GM18526 (cell line): Measurements from ENCODE around the gene MPP2.

Experiments
- POLR2A ChIP-seq: IDR thresholded peaks from 3 replicates; pipeline ENCODE4 v1.6.1; 2011; ENCODE audit not compliant: insufficient read length; ENCODE audit errors: extremely low read depth

The MPP2 gene

DNA sequence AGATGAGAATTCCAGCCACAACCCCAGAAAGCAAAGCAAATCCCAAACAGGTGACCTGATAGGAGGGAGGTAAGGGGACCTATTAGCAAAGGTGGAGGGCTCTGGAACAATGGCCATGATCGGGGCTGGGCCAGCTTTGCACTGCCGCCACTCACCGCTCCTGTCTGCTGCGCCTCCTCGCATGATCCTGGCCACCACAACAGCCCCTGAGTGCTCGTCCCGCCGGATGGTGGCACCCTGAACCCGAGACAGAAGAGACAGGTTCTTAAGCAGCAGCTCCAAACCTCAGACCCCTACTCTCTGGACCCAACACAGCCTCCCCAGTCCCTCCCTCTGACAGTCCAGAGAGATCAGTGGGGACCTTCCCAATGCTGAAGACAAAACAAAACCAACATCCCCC, 79.7 kb downstream of the MPP2 start:
- no peak for TF ChIP-seq POLR2A

DNA sequence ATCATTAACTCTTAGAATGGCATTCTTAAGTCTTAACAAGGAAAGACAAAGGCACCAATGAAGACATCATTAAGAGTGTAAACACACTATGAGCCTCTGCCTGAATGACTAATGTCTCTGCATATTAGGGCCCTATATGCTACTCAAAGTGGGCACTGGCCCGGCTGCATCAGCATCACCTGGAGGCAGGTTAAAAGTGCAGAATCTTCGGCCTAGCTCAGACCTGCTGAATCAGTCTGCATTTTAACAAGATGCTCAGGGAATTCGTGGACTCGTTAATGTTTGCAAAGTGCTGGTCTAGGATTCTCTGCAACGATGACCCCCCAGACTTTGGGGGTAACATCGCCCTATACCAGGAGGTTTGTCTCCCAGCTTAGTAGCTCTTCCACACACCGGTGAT, 81.1 kb downstream of the MPP2 start:
- no peak for TF ChIP-seq POLR2A

DNA sequence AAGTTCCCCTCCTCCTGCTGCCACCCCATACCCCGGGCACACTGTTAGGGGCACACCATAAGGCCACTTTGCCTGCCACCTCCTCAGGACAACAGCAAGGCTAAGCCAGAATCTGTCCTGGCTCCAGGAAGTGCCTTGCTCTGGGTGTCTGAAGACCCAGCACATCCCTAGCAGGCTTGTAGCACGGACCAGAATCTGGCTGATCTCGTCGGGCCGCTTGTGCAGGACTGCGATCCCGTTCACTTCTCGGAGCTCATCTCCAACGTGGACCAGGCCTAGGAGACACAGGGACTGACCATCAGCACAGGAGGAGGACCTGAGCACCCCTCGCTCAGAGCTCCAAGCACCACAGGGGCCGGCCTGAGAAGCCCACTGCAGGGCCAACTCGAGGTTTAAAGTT, 81.8 kb downstream of the MPP2 start:
- no peak for TF ChIP-seq POLR2A
